Lower leg skin (tissue), 4 donors: ENCODE measurements around the gene PSMC2. TPM values are rescaled to one million over a fixed set of nuclear protein-coding genes. Genes with fewer than 3 reads are reported as not detected.
"Not testable (repeated sequence)": the region's sequence is repeated elsewhere in the genome, so short reads cannot be mapped to it uniquely, and the experiment has no call there.

Experiments
- DNase-seq, 2 donors: peaks; one replicate each; pipeline ENCODE4 v3.0.0-alpha.2; 2019; ENCODE audit warnings: low spot score in 2 of 2
- H3K4me3 ChIP-seq: fragments of 200-600 bp; sonication (generic); 2 replicates; pipeline ENCODE4 v1.5.1; 2017; ENCODE audit warnings: mild to moderate bottlenecking, low read depth; ENCODE audit not compliant: poor library complexity, severe bottlenecking
- POLR2A ChIP-seq, 2 donors: fragments of 450-650 bp; IDR thresholded peaks; one replicate each; pipeline ENCODE4 v1.6.1; 2016 to 2017; ENCODE audit warnings: antibody characterized with exemption in 2 of 2, mild to moderate bottlenecking in 1 of 2, moderate library complexity in 1 of 2
- WGBS, 2 donors: methylation state at CpG; one replicate each; pipeline ENCODE4 v1.1.5; 2018; 5-methylcytosine and 5-hydroxymethylcytosine counted together
- intact Hi-C: fragments of 100-400 bp; cut with DNase I; formaldehyde crosslinking; loops from one replicate; pipeline ENCODE4 v1.15.0; 2023; ENCODE audit warnings: low total_unique reads
- total RNA-seq, 4 donors: library from RNA; depleted of rRNA; stranded (reverse); fragments of >200 nt; gene quantifications; one replicate each; pipeline ENCODE4 v1.1.0, GENCODE V29; 2016
- TF ChIP-seq, protein P1 (sequence below), 3 donors: fragments of 450-650 bp; IDR thresholded peaks; one replicate each; pipeline ENCODE4 v1.5.1; 2016; ENCODE audit warnings: antibody characterized with exemption in 3 of 3, mild to moderate bottlenecking in 3 of 3, moderate library complexity in 2 of 3

PSMC2 gene
- total RNA-seq, 4 donors from 2014 or later, result 75.3 to 124 (median 107) TPM

DNA sequence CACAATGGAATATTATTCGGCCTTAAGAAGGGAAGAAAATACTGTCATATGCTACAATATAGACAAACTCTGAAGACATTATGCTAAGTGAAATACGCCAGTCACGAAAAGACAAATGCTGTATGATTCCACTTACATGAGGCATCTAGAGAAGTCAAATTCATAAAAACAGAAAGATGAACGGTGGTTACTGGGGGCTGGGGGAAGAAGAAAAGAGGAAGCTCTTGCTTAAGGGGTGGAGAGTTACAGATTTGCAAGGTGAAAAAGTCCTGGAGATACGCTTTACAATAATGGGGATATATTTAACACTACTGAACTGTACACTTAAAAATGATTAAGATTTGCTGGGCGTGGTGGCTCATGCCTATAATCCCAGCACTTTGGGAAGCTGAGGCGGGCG is 49.0 kb downstream of the PSMC2 start:
- 64 to 75% methylated on average over 8 of the region's 8 CpGs for WGBS, 2 donors
- TF ChIP-seq, protein P1, sequence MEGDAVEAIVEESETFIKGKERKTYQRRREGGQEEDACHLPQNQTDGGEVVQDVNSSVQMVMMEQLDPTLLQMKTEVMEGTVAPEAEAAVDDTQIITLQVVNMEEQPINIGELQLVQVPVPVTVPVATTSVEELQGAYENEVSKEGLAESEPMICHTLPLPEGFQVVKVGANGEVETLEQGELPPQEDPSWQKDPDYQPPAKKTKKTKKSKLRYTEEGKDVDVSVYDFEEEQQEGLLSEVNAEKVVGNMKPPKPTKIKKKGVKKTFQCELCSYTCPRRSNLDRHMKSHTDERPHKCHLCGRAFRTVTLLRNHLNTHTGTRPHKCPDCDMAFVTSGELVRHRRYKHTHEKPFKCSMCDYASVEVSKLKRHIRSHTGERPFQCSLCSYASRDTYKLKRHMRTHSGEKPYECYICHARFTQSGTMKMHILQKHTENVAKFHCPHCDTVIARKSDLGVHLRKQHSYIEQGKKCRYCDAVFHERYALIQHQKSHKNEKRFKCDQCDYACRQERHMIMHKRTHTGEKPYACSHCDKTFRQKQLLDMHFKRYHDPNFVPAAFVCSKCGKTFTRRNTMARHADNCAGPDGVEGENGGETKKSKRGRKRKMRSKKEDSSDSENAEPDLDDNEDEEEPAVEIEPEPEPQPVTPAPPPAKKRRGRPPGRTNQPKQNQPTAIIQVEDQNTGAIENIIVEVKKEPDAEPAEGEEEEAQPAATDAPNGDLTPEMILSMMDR (IDR thresholded peaks at IDR 0.05), result no peak
- TF ChIP-seq POLR2A (IDR thresholded peaks at IDR 0.05), result no peak
- intact Hi-C loops, result no loop called here
- H3K4me3 ChIP-seq, result no peak overlapping the region
- DNase-seq, result no peak

DNA sequence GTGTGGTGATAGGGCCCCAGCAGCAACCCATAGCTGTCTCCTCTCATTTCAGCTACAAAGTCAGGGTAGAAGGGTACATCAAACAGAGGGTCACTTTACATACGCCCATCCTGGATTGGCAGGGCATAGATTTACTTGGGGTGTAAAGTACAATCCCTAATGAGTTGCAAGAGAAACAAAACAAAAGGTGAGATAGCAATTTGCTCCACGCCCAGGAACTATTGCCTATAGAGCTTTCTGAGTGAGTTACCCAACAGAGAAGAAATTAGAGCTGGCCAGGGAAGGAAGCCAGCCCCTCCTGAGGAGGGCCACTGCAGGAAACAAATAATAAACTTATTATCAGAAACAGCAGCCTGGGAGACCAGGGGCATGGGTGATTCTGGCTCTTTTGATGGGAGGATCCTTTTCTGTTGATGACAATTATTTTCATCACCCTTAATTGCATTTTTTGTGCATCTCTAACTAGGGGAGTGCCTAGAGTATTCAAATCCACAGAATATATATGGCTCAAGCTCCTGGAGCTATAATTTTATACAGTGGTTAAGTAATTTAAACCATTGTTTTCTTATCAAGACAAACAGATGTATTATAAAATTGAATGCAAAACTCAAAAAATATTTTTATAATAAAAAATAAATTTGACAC is 51.2 kb downstream of the PSMC2 start:
- TF ChIP-seq, protein P1 (IDR thresholded peaks at IDR 0.05), result no peak
- TF ChIP-seq POLR2A (IDR thresholded peaks at IDR 0.05), result no peak
- 36 to 44% methylated on average over 2 of the region's 2 CpGs for WGBS, 2 donors
- no peak for DNase-seq
- no peak overlapping the region for H3K4me3 ChIP-seq
- intact Hi-C loops, result no loop called here

DNA sequence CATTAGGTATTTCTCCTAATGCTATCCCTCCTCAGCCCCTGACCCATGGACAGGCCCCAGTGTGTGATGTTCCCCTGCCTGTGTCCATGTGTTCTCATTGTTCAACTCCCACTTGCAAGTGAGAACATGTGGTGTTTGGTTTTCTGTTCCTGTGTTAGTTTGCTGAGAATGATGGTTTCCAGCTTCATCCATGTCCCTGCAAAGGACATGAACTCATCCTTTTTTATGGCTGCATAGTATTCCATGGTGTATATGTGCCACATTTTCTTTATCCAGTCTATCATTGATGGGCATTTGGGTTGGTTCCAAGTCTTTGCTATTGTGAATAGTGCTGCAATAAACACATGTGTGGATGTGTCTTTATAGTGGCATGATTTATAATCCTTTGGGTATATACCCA is 52.2 kb downstream of the PSMC2 start:
- H3K4me3 ChIP-seq, intact Hi-C loops, DNase-seq: not testable (repeated sequence)

DNA sequence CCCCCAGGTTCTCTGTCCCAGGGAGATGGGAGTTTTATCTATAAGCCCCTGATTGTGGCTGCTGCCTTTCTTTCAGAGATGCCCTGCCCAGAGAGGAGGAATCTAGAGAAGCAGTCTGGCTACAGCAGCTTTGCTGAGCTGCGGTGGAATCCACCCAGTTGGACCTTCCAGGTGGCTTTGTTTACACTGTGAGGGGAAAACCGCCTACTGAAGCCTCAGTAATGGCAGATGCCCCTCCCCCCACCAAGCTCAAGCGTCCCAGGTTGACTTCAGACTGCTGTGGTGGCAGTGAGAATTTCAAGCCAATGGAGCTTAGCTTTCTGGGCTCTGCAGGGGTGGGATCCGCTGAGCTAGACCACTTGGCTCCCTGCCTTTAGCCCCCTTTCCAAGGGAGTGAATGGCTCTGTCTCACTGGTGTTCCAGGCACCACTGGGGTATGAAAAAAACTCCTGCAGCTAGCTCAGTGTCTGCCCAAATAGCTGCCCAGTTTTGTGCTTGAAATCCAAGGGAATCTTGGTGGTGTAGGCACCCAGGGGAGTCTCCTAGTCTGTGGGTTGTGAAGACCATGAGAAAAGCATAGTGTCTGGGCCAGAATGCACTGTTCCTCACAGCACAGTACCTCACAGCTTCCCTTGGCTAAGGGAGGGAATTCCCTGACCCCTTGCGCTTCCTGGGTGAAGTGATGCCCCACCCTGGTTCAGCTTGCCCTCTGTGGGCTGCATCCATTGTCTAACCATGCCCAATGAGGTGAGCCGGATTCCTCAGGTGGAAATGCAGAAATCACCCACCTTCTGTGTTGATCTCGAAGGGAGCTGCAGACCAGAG is 58.6 kb downstream of the PSMC2 start:
- DNase-seq, intact Hi-C loops, H3K4me3 ChIP-seq: not testable (repeated sequence)
- 66 to 74% methylated on average over 7 of the region's 7 CpGs for WGBS, 2 donors

GRCh38 chr7:103412151-103412550 is 64.7 kb downstream of the PSMC2 start:
- no peak for TF ChIP-seq POLR2A (IDR thresholded peaks at IDR 0.05)
- TF ChIP-seq, protein P1 (IDR thresholded peaks at IDR 0.05), result no peak
- DNase-seq, result no peak
- intact Hi-C loops, result no loop called here
- no peak overlapping the region for H3K4me3 ChIP-seq
- WGBS, 2 donors, result 68 to 73% methylated on average over 1 of the region's 1 CpG

DNA sequence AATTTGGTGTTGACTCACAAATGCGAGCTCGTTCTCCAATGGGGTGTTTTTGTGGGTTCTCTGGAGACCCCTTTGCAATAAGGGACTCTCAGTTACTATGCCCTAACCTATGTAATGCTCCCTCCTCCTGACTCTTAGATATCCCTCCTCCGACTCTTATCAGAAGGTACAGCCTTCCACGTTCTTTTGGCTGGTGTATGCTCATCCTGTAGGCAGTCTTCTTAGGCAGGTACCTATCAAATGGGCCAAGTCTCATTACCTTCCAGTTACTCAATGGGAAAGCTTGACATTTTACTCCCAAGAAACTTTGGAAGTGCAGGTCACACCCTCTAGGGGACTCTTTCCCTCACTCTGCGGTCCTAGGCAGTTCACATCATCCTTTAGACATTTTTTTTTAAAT is 66.0 kb downstream of the PSMC2 start:
- WGBS, 2 donors, result 85 to 89% methylated on average over 5 of the region's 5 CpGs

More for the DNA sequence above, 66.0 kb downstream of the PSMC2 start:
- TF ChIP-seq, protein P1 (IDR thresholded peaks at IDR 0.05), result no peak
- no peak for TF ChIP-seq POLR2A (IDR thresholded peaks at IDR 0.05)
- intact Hi-C loops, result no loop called here
- no peak overlapping the region for H3K4me3 ChIP-seq
- no peak for DNase-seq
